ENCODE measurements around the gene ERMP1. TPM values are rescaled to one million over a fixed set of nuclear protein-coding genes. Genes with fewer than 3 reads are reported as not detected.

Gene ERMP1
- total RNA-seq, 2 experiments from 2014 or later: 23.5 to 27.1 TPM

- Mint-ChIP-seq H3K36me3 (ENCODE audit: low read depth) (peaks cover 62% of the 10 kb centered on the region), H3K4me1 (ENCODE audit: low read depth) (peaks cover 51% of the 10 kb centered on the region), H3K4me3 (peak overlapping the region; percentile 52), H3K27me3 (ENCODE audit: low read depth) (no peaks in the 10 kb centered on the region), H3K27ac (peak overlapping the region; percentile 87), H3K9me3 (no peaks in the 10 kb centered on the region)
- CTCF ChIA-PET: interaction anchor here (0.5 kb wide), 2 partner anchors 31 to 230 kb away, joined by 3 read pairs; no protein-coding TSS in a partner anchor
- intact Hi-C loops (cut with micrococcal nuclease): loop anchor here (1.0 to 10.0 kb wide), 10 partner anchors 8 to 1093 kb away; partner anchors contain the start of genes AK3, CDC37L1, KDM4C and PLGRKT
- peak; percentile 62 for DNase-seq
Observed at GRCh38 chr9:5767968-5768932, 64.7 kb downstream of the ERMP1 start.

GRCh38 chr9:5764130-5764868 lies 68.6 kb downstream of the ERMP1 start:
- no peak overlapping the region for H3K4me3 Mint-ChIP-seq
- peak; percentile 55 for DNase-seq
- H3K9me3 Mint-ChIP-seq: no peaks in the 10 kb centered on the region
- peaks cover 61% of the 10 kb centered on the region for H3K36me3 Mint-ChIP-seq (ENCODE audit: low read depth)
- H3K4me1 Mint-ChIP-seq (ENCODE audit: low read depth): peaks cover 72% of the 10 kb centered on the region
- H3K27me3 Mint-ChIP-seq (ENCODE audit: low read depth): no peaks in the 10 kb centered on the region
- CTCF ChIA-PET: interaction anchor here (0.6 to 1.3 kb wide), 6 partner anchors 9 to 154 kb away, joined by 3 to 4 read pairs (median 3); partner anchors contain the start of gene ERMP1
- intact Hi-C loops (cut with micrococcal nuclease): loop anchor here (1.0 to 10.0 kb wide), 9 partner anchors 69 to 1089 kb away; partner anchors contain the start of genes AK3, CDC37L1, ERMP1 and KDM4C
- peak overlapping the region; percentile 83 for H3K27ac Mint-ChIP-seq

- H3K27ac Mint-ChIP-seq: no peak overlapping the region
- H3K27me3 Mint-ChIP-seq (ENCODE audit: low read depth): no peaks in the 10 kb centered on the region
- DNase-seq: no peak
- intact Hi-C loops (cut with micrococcal nuclease): loop anchor here (5.0 to 10.0 kb wide), 5 partner anchors 250 to 1088 kb away; partner anchors contain the start of genes AK3, CDC37L1, KDM4C and PDCD1LG2
- CTCF ChIA-PET: interaction anchor here (1.4 to 1.5 kb wide), 2 partner anchors 9 to 73 kb away, joined by 3 to 4 read pairs; no protein-coding TSS in a partner anchor
- H3K9me3 Mint-ChIP-seq: no peaks in the 10 kb centered on the region
- no peak overlapping the region for H3K4me3 Mint-ChIP-seq
- peaks cover 64% of the 10 kb centered on the region for H3K4me1 Mint-ChIP-seq (ENCODE audit: low read depth)
- H3K36me3 Mint-ChIP-seq (ENCODE audit: low read depth): peaks cover 58% of the 10 kb centered on the region
Observed at GRCh38 chr9:5762421-5762820, 70.5 kb downstream of the ERMP1 start.

- peak overlapping the region; percentile 83 for H3K27ac Mint-ChIP-seq
- no peaks in the 10 kb centered on the region for H3K9me3 Mint-ChIP-seq
- H3K27me3 Mint-ChIP-seq (ENCODE audit: low read depth): no peaks in the 10 kb centered on the region
- CTCF ChIA-PET: interaction anchor here (0.7 to 1.3 kb wide), 3 partner anchors 10 to 674 kb away, joined by 3 read pairs; partner anchors contain the start of gene ERMP1
- peaks cover 49% of the 10 kb centered on the region for H3K4me1 Mint-ChIP-seq (ENCODE audit: low read depth)
- DNase-seq: no peak
- intact Hi-C loops (cut with micrococcal nuclease): loop anchor here (1.0 to 10.0 kb wide), 8 partner anchors 8 to 1086 kb away; partner anchors contain the start of genes AK3, CDC37L1, JAK2 and KDM4C
- H3K4me3 Mint-ChIP-seq: no peak overlapping the region
- H3K36me3 Mint-ChIP-seq (ENCODE audit: low read depth): peaks cover 44% of the 10 kb centered on the region
Observed at GRCh38 chr9:5760338-5760737, 72.6 kb downstream of the ERMP1 start.

GRCh38 chr9:5756633-5757032 lies 76.3 kb downstream of the ERMP1 start:
- H3K36me3 Mint-ChIP-seq (ENCODE audit: low read depth): peaks cover 29% of the 10 kb centered on the region
- intact Hi-C loops (cut with micrococcal nuclease): no loop called here
- H3K4me3 Mint-ChIP-seq: no peak overlapping the region
- CTCF ChIA-PET: interaction anchor here (0.6 to 1.3 kb wide), 4 partner anchors 28 to 112 kb away, joined by 3 to 4 read pairs (median 3); no protein-coding TSS in a partner anchor
- H3K9me3 Mint-ChIP-seq: no peaks in the 10 kb centered on the region
- no peak overlapping the region for H3K27ac Mint-ChIP-seq
- no peaks in the 10 kb centered on the region for H3K27me3 Mint-ChIP-seq (ENCODE audit: low read depth)
- no peak for DNase-seq
- peaks cover 26% of the 10 kb centered on the region for H3K4me1 Mint-ChIP-seq (ENCODE audit: low read depth)

- no peaks in the 10 kb centered on the region for H3K9me3 Mint-ChIP-seq
- intact Hi-C loops (cut with micrococcal nuclease): no loop called here
- CTCF ChIA-PET: interaction anchor here (0.6 to 1.4 kb wide), 2 partner anchors 10 to 83 kb away, joined by 3 read pairs; partner anchors contain the start of gene ERMP1
- no peak overlapping the region for H3K27ac Mint-ChIP-seq
- no peak overlapping the region for H3K4me3 Mint-ChIP-seq
- H3K4me1 Mint-ChIP-seq (ENCODE audit: low read depth): peaks cover 23% of the 10 kb centered on the region
- H3K36me3 Mint-ChIP-seq (ENCODE audit: low read depth): peaks cover 28% of the 10 kb centered on the region
- no peak for DNase-seq
- no peaks in the 10 kb centered on the region for H3K27me3 Mint-ChIP-seq (ENCODE audit: low read depth)
Observed at GRCh38 chr9:5750569-5750968, 82.3 kb downstream of the ERMP1 start.

- H3K36me3 Mint-ChIP-seq (ENCODE audit: low read depth): peaks cover 32% of the 10 kb centered on the region
- CTCF ChIA-PET: interaction anchor here (0.7 kb wide), 1 partner anchor 226 kb away, joined by 3 read pairs; no protein-coding TSS in a partner anchor
- DNase-seq: no peak
- no peak overlapping the region for H3K27ac Mint-ChIP-seq
- peaks cover 23% of the 10 kb centered on the region for H3K4me1 Mint-ChIP-seq (ENCODE audit: low read depth)
- no peaks in the 10 kb centered on the region for H3K27me3 Mint-ChIP-seq (ENCODE audit: low read depth)
- intact Hi-C loops (cut with micrococcal nuclease): no loop called here
- H3K9me3 Mint-ChIP-seq: no peaks in the 10 kb centered on the region
- no peak overlapping the region for H3K4me3 Mint-ChIP-seq
Observed at GRCh38 chr9:5749306-5749705, 83.6 kb downstream of the ERMP1 start.

GRCh38 chr9:5748438-5748837 lies 84.5 kb downstream of the ERMP1 start:
- H3K27me3 Mint-ChIP-seq (ENCODE audit: low read depth): no peaks in the 10 kb centered on the region
- DNase-seq: no peak
- peaks cover 30% of the 10 kb centered on the region for H3K36me3 Mint-ChIP-seq (ENCODE audit: low read depth)
- CTCF ChIA-PET: interaction anchor here (0.5 to 0.8 kb wide), 3 partner anchors 16 to 1521 kb away, joined by 4 read pairs; no protein-coding TSS in a partner anchor
- H3K9me3 Mint-ChIP-seq: no peaks in the 10 kb centered on the region
- H3K4me1 Mint-ChIP-seq (ENCODE audit: low read depth): peaks cover 23% of the 10 kb centered on the region
- H3K27ac Mint-ChIP-seq: peak overlapping the region; percentile 71
- intact Hi-C loops (cut with micrococcal nuclease): no loop called here
- H3K4me3 Mint-ChIP-seq: no peak overlapping the region

- H3K4me1 Mint-ChIP-seq (ENCODE audit: low read depth): peaks cover 3% of the 10 kb centered on the region
- no peak for DNase-seq
- no peak overlapping the region for H3K27ac Mint-ChIP-seq
- H3K4me3 Mint-ChIP-seq: no peak overlapping the region
- intact Hi-C loops (cut with micrococcal nuclease): no loop called here
- no peaks in the 10 kb centered on the region for H3K27me3 Mint-ChIP-seq (ENCODE audit: low read depth)
- CTCF ChIA-PET: no interaction called here
- H3K9me3 Mint-ChIP-seq: no peaks in the 10 kb centered on the region
- H3K36me3 Mint-ChIP-seq (ENCODE audit: low read depth): peaks cover 22% of the 10 kb centered on the region
Observed at GRCh38 chr9:5743109-5743508, 89.8 kb downstream of the ERMP1 start.

GRCh38 chr9:5736563-5737346 lies 96.2 kb downstream of the ERMP1 start:
- Mint-ChIP-seq H3K4me3 (no peak overlapping the region), H3K9me3 (no peaks in the 10 kb centered on the region), H3K27me3 (ENCODE audit: low read depth) (no peaks in the 10 kb centered on the region), H3K4me1 (ENCODE audit: low read depth) (no peaks in the 10 kb centered on the region), H3K36me3 (ENCODE audit: low read depth) (peaks cover 9% of the 10 kb centered on the region), H3K27ac (no peak overlapping the region)
- CTCF ChIA-PET: no interaction called here
- DNase-seq: no peak
- intact Hi-C loops (cut with micrococcal nuclease): no loop called here

- no peak for DNase-seq
- no peaks in the 10 kb centered on the region for H3K27me3 Mint-ChIP-seq (ENCODE audit: low read depth)
- no peaks in the 10 kb centered on the region for H3K9me3 Mint-ChIP-seq
- H3K36me3 Mint-ChIP-seq (ENCODE audit: low read depth): peaks cover 7% of the 10 kb centered on the region
- CTCF ChIA-PET: interaction anchor here (0.5 kb wide), 1 partner anchor 134 kb away, joined by 4 read pairs; no protein-coding TSS in a partner anchor
- H3K4me1 Mint-ChIP-seq (ENCODE audit: low read depth): no peaks in the 10 kb centered on the region
- intact Hi-C loops (cut with micrococcal nuclease): no loop called here
- H3K27ac Mint-ChIP-seq: no peak overlapping the region
- H3K4me3 Mint-ChIP-seq: no peak overlapping the region
Observed at GRCh38 chr9:5735072-5735471, 97.8 kb downstream of the ERMP1 start.
